ENCODE measurements around the gene USP6. TPM values are rescaled to one million over a fixed set of nuclear protein-coding genes. Genes with fewer than 3 reads are reported as not detected.

The USP6 gene
- polyA plus RNA-seq, 2 of the 4 experiments (the other 2 are of a cell fraction) = 0.01 to 0.04 TPM

GRCh38 chr17:5110816-5111215 is 5.0 kb upstream of the USP6 start:
- no peak overlapping the region; a peak in 1 of 6 replicates for H3K27ac ChIP-seq
- H3K4me2 ChIP-seq = peak overlapping the region; percentile 80
- DNase-seq (ENCODE audit: low read depth in 1 of 2, low spot score in 1 of 2) (no peak), ATAC-seq (no peak), FAIRE-seq (no peak)
- no peak for TF ChIP-seq CBX2 (IDR thresholded peaks at IDR 0.05; ENCODE audit: borderline replicate concordance, low read depth)
- no peak for TF ChIP-seq NFE2L2 (conservative IDR thresholded peaks at IDR 0.05; ENCODE audit: low read length)
- no peak for TF ChIP-seq HDAC2 (IDR thresholded peaks at IDR 0.05)
- TF ChIP-seq, protein P1, sequence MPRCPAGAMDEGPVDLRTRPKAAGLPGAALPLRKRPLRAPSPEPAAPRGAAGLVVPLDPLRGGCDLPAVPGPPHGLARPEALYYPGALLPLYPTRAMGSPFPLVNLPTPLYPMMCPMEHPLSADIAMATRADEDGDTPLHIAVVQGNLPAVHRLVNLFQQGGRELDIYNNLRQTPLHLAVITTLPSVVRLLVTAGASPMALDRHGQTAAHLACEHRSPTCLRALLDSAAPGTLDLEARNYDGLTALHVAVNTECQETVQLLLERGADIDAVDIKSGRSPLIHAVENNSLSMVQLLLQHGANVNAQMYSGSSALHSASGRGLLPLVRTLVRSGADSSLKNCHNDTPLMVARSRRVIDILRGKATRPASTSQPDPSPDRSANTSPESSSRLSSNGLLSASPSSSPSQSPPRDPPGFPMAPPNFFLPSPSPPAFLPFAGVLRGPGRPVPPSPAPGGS (IDR thresholded peaks at IDR 0.05) = no peak
- TF ChIP-seq E2F6 (IDR thresholded peaks at IDR 0.05; ENCODE audit: borderline replicate concordance, low read depth) = no peak
- no peak for TF ChIP-seq HOXB13 (CRISPR knock-in tag; IDR thresholded peaks at IDR 0.05; ENCODE audit: low read depth)
- ChIA-PET POLR2A (interaction anchor here (0.6 to 1.1 kb wide), 2 partner anchors 52 to 81 kb away, joined by 3 to 4 read pairs; partner anchors contain the start of gene ZNF594), CTCF (interaction anchor here (1.2 to 2.8 kb wide), 4 partner anchors 8 to 109 kb away, joined by 3 to 7 read pairs (median 4); no protein-coding TSS in a partner anchor)
- H3K4me1 ChIP-seq = no peaks in the 10 kb centered on the region
- peak overlapping the region; percentile 53 for H3K4me3 ChIP-seq
- peaks cover 85% of the 10 kb centered on the region for H3K9me3 ChIP-seq
- WGBS (ENCODE audit: missing lambda C conversion rate) = 97% methylated on average over 8 of the region's 8 CpGs

DNA sequence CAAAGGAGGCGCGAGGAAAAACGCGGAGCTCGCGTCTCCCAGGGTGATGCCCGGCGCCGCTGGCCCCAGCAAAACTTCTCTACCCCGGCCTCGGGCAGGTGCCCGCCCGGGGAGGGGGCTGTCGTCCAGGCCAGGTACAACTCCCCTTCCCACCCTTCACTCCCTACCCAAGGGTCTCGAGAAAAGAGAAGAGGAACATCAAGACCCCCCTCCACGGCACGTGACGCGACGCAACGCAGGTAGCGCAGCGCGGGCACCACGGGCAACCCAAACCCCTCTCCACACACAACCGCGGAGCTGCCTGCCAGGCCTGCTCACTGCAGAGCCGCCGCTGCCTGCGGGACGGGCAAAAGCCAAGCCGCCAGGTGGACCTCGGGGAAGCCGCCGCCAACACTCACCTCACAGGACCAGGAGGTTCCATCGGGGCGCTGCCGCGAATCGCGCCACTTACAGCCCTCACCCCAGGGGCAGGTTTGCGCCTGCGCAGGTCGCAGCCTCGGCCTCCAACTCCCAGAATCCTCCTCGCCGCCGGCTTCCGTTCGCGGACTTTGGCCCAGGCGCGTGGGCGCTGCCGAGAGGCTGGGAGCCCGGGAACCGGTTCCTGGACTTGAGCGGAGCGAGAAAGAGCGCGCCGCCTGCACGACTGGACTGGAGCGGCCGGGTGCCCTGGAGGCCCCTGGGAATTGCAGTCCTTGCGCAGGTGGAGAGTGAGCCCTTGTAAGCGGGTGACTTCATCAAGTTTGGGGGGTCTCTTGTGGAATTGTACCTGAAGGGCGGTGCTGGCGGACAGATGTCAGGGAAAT is 4.2 kb upstream of the USP6 start, which contains the start of gene ZNF232:
Gene ZNF232, minus strand, starts transcription at position 477 of the 803 bp plus-strand sequence. Its CDS starts 56 bp downstream, at position 421.
- peak; percentile 95 to 97 for DNase-seq (ENCODE audit: low read depth in 1 of 2, low spot score in 1 of 2)
- Histone ChIP-seq H3K9me3 (peaks cover 80% of the 10 kb centered on the region), H3K4me2 (peak within 1 kb of the TSS; percentile 80), H3K4me1 (no peaks in the 10 kb centered on the region), H3K27ac (peak within 1 kb of the TSS; percentile 75 to 90), H3K4me3 (peak within 1 kb of the TSS; percentile 53)
- CTCF ChIA-PET = interaction anchor here (1.2 to 2.8 kb wide), 4 partner anchors 9 to 50 kb away, joined by 3 to 7 read pairs (median 4); no protein-coding TSS in a partner anchor
- ATAC-seq = peak; percentile 96 to 97
- POLR2A ChIA-PET = interaction anchor here (0.6 to 1.1 kb wide), 3 partner anchors 52 to 176 kb away, joined by 3 to 8 read pairs (median 4); partner anchors contain the start of gene ZNF594
- WGBS (ENCODE audit: missing lambda C conversion rate) = 12% methylated on average over 37 of the region's 69 CpGs
- FAIRE-seq = peak; percentile 82
- peak; percentile 10; the same call in 1 of the 2 replicates for TF ChIP-seq MYC (IDR thresholded peaks at IDR 0.05; ENCODE audit: borderline replicate concordance, low read length)
- TF ChIP-seq, protein P2, sequence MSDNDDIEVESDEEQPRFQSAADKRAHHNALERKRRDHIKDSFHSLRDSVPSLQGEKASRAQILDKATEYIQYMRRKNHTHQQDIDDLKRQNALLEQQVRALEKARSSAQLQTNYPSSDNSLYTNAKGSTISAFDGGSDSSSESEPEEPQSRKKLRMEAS (IDR thresholded peaks at IDR 0.05) = peak; percentile 99
- no peak for TF ChIP-seq TFCP2L1 (CRISPR knock-in tag; IDR thresholded peaks at IDR 0.05)
- TF ChIP-seq NPAS2 (CRISPR knock-in tag; IDR thresholded peaks at IDR 0.05; ENCODE audit: borderline replicate concordance) = no peak
- no peak for TF ChIP-seq ESRRA (IDR thresholded peaks at IDR 0.05; ENCODE audit: borderline replicate concordance, low read length)
- peak; percentile 68; the same call in 1 of the 2 replicates for TF ChIP-seq HOXB5 (CRISPR knock-in tag; IDR thresholded peaks at IDR 0.05)
- TF ChIP-seq E2F6 (IDR thresholded peaks at IDR 0.05; ENCODE audit: borderline replicate concordance, low read depth) = peak; percentile 99
- TF ChIP-seq, protein P3, sequence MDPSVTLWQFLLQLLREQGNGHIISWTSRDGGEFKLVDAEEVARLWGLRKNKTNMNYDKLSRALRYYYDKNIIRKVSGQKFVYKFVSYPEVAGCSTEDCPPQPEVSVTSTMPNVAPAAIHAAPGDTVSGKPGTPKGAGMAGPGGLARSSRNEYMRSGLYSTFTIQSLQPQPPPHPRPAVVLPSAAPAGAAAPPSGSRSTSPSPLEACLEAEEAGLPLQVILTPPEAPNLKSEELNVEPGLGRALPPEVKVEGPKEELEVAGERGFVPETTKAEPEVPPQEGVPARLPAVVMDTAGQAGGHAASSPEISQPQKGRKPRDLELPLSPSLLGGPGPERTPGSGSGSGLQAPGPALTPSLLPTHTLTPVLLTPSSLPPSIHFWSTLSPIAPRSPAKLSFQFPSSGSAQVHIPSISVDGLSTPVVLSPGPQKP (IDR thresholded peaks at IDR 0.05; ENCODE audit: low read depth, low read length) = no peak
- TF ChIP-seq PHF8 (IDR thresholded peaks at IDR 0.05; ENCODE audit: borderline replicate concordance, low read depth) = peak; percentile 95
- TF ChIP-seq, protein P4, sequence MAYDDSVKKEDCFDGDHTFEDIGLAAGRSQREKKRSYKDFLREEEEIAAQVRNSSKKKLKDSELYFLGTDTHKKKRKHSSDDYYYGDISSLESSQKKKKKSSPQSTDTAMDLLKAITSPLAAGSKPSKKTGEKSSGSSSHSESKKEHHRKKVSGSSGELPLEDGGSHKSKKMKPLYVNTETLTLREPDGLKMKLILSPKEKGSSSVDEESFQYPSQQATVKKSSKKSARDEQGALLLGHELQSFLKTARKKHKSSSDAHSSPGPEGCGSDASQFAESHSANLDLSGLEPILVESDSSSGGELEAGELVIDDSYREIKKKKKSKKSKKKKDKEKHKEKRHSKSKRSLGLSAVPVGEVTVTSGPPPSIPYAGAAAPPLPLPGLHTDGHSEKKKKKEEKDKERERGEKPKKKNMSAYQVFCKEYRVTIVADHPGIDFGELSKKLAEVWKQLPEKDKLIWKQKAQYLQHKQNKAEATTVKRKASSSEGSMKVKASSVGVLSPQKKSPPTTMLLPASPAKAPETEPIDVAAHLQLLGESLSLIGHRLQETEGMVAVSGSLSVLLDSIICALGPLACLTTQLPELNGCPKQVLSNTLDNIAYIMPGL (CRISPR knock-in tag; IDR thresholded peaks at IDR 0.05; ENCODE audit: borderline replicate concordance) = peak; percentile 8; the same call in 1 of the 2 replicates
- TF ChIP-seq TP53 (CRISPR knock-in tag; IDR thresholded peaks at IDR 0.05) = peak; percentile 70; the same call in 1 of the 2 replicates
- TF ChIP-seq, protein P5, sequence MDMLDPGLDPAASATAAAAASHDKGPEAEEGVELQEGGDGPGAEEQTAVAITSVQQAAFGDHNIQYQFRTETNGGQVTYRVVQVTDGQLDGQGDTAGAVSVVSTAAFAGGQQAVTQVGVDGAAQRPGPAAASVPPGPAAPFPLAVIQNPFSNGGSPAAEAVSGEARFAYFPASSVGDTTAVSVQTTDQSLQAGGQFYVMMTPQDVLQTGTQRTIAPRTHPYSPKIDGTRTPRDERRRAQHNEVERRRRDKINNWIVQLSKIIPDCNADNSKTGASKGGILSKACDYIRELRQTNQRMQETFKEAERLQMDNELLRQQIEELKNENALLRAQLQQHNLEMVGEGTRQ (IDR thresholded peaks at IDR 0.05) = peak; percentile 67
- TF ChIP-seq HOXB13 (CRISPR knock-in tag; IDR thresholded peaks at IDR 0.05; ENCODE audit: low read depth) = peak; percentile 32; the same call in 1 of the 2 replicates
- no peak for TF ChIP-seq MAZ (IDR thresholded peaks at IDR 0.05; ENCODE audit: borderline replicate concordance, low read depth, low read length)
- TF ChIP-seq EHF (CRISPR knock-in tag; IDR thresholded peaks at IDR 0.05) = no peak; the same call in 1 of the 2 replicates
- TF ChIP-seq, protein P1 (IDR thresholded peaks at IDR 0.05) = peak; percentile 31; the same call in 1 of the 3 replicates
- TF ChIP-seq NFE2L2 (conservative IDR thresholded peaks at IDR 0.05; ENCODE audit: low read length) = no peak
- 0 out of 2 replicates have a peak, but pooled peaks have one; percentile 56 for TF ChIP-seq RNF2 (IDR thresholded peaks at IDR 0.05; ENCODE audit: borderline replicate concordance, low read depth)
- TF ChIP-seq, protein P6, sequence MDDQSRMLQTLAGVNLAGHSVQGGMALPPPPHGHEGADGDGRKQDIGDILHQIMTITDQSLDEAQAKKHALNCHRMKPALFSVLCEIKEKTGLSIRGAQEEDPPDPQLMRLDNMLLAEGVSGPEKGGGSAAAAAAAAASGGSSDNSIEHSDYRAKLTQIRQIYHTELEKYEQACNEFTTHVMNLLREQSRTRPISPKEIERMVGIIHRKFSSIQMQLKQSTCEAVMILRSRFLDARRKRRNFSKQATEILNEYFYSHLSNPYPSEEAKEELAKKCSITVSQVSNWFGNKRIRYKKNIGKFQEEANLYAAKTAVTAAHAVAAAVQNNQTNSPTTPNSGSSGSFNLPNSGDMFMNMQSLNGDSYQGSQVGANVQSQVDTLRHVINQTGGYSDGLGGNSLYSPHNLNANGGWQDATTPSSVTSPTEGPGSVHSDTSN (IDR thresholded peaks at IDR 0.05) = no peak
- TF ChIP-seq KDM5A (IDR thresholded peaks at IDR 0.05) = no peak
- 0 out of 5 replicates have a peak, but pooled peaks of 1 of the 2 experiments have one; percentile 13 for TF ChIP-seq EP300 (IDR thresholded peaks at IDR 0.05)
